Mesenchymal stem cell (in vitro differentiated cells and primary cell): Measurements from ENCODE around the gene NR4A2.
A peak's percentile ranks its signal among the peaks of the same experiment; 100 is the strongest.

Source experiments
- DNase-seq: peaks from one replicate; pipeline ENCODE4 v3.0.0-alpha.2; 2013
- H2AFZ ChIP-seq: one replicate; pipeline ENCODE4 v1.6.1; 2013; ENCODE audit warnings: low read depth, mild to moderate bottlenecking, control low read depth, inconsistent platforms, low read length, moderate library complexity
- H2AK5ac ChIP-seq: 2 replicates; pipeline ENCODE4 v1.6.1; 2013; ENCODE audit warnings: low read length, moderate library complexity, mild to moderate bottlenecking, inconsistent platforms; ENCODE audit not compliant: severe bottlenecking
- H2BK120ac ChIP-seq: one replicate; pipeline ENCODE4 v1.6.1; 2013; ENCODE audit warnings: low read depth, mild to moderate bottlenecking, inconsistent platforms, low read length, moderate library complexity
- H2BK12ac ChIP-seq, 2 experiments: one replicate each; pipeline ENCODE4 v1.6.1; 2013; ENCODE audit warnings: inconsistent platforms in 2 of 2, low read length in 2 of 2, mild to moderate bottlenecking in 2 of 2, moderate library complexity in 2 of 2, control low read depth in 1 of 2
- H2BK15ac ChIP-seq: one replicate; pipeline ENCODE4 v1.6.1; 2013; ENCODE audit warnings: mild to moderate bottlenecking, low read depth, inconsistent platforms; ENCODE audit not compliant: poor library complexity, severe bottlenecking
- H2BK5ac ChIP-seq: 2 replicates; pipeline ENCODE4 v1.6.1; 2013; ENCODE audit warnings: low read depth, mild to moderate bottlenecking, low read length, control low read depth, inconsistent platforms; ENCODE audit not compliant: poor library complexity, severe bottlenecking
- H3K14ac ChIP-seq, 2 experiments: one replicate each; pipeline ENCODE4 v1.6.1; 2013; ENCODE audit warnings: inconsistent platforms in 2 of 2, low read length in 2 of 2, control low read depth in 1 of 2, mild to moderate bottlenecking in 1 of 2, moderate library complexity in 1 of 2
- H3K18ac ChIP-seq, 2 experiments: one replicate each; pipeline ENCODE4 v1.6.1; 2013; ENCODE audit warnings: inconsistent platforms in 2 of 2, low read length in 2 of 2, control low read depth in 1 of 2, low read depth in 1 of 2, mild to moderate bottlenecking in 1 of 2
- H3K23ac ChIP-seq, 2 experiments: one replicate each; pipeline ENCODE4 v1.6.1; 2013; ENCODE audit warnings: inconsistent platforms in 2 of 2, low read length in 2 of 2, mild to moderate bottlenecking in 2 of 2, moderate library complexity in 2 of 2, control low read depth in 1 of 2
- H3K27ac ChIP-seq: 2 replicates; pipeline ENCODE4 v1.5.1; 2013; ENCODE audit warnings: mild to moderate bottlenecking, moderate library complexity, low read length, control low read depth, inconsistent platforms; ENCODE audit not compliant: poor library complexity, severe bottlenecking
- H3K27me3 ChIP-seq, 2 experiments: 2 replicates each; pipeline versions ENCODE4 v1.6.1 to v1.7.0; 2013; ENCODE audit warnings: low read length in 2 of 2, mild to moderate bottlenecking in 2 of 2, moderate library complexity in 2 of 2, control low read depth in 1 of 2, inconsistent platforms in 1 of 2; ENCODE audit not compliant: control insufficient read depth in 1 of 2, insufficient read depth in 1 of 2
- H3K36me3 ChIP-seq, 2 experiments: 2 replicates each; pipeline versions ENCODE4 v1.6.1 to v1.7.0; 2013; ENCODE audit warnings: low read length in 2 of 2, control low read depth in 1 of 2, inconsistent platforms in 1 of 2, low read depth in 1 of 2, mild to moderate bottlenecking in 1 of 2; ENCODE audit not compliant: insufficient read depth in 2 of 2, control insufficient read depth in 1 of 2
- H3K4ac ChIP-seq, 2 experiments: one replicate each; pipeline ENCODE4 v1.6.1; 2013; ENCODE audit warnings: inconsistent platforms in 2 of 2, low read length in 2 of 2, mild to moderate bottlenecking in 2 of 2, moderate library complexity in 2 of 2, control low read depth in 1 of 2, low read depth in 1 of 2
- H3K4me1 ChIP-seq: 2 replicates; pipeline ENCODE4 v1.6.1; 2013; ENCODE audit warnings: low read depth, low read length, control low read depth; ENCODE audit not compliant: control insufficient read depth, insufficient read depth
- H3K4me2 ChIP-seq: 2 replicates; pipeline ENCODE4 v1.6.1; 2013; ENCODE audit warnings: low read length, mild to moderate bottlenecking, inconsistent platforms; ENCODE audit not compliant: poor library complexity, severe bottlenecking
- H3K4me3 ChIP-seq, 2 experiments: 2 replicates each; pipeline versions ENCODE4 v1.5.1 to v1.7.0; 2013; ENCODE audit warnings: low read length in 2 of 2, mild to moderate bottlenecking in 2 of 2, control low read depth in 1 of 2, low read depth in 1 of 2; ENCODE audit not compliant: insufficient read depth in 1 of 2
- H3K79me1 ChIP-seq: replicated peaks from 2 replicates; pipeline ENCODE4 v1.6.1; 2013; ENCODE audit warnings: mild to moderate bottlenecking, control low read depth, low read length, inconsistent platforms; ENCODE audit not compliant: poor library complexity, severe bottlenecking
- H3K9ac ChIP-seq: 2 replicates; pipeline ENCODE4 v1.7.0; 2013; ENCODE audit warnings: mild to moderate bottlenecking, low read length, moderate library complexity
- H3K9me3 ChIP-seq: 2 replicates; pipeline ENCODE4 v1.7.0; 2013; ENCODE audit warnings: mild to moderate bottlenecking, low read length; ENCODE audit not compliant: control insufficient read depth
- H4K8ac ChIP-seq: one replicate; pipeline ENCODE4 v1.6.1; 2013; ENCODE audit warnings: inconsistent platforms, mild to moderate bottlenecking, low read length, moderate library complexity
- H4K91ac ChIP-seq: one replicate; pipeline ENCODE4 v1.6.1; 2013; ENCODE audit warnings: mild to moderate bottlenecking, low read length, inconsistent platforms
- WGBS: methylation state at CpG from one replicate; pipeline ENCODE4 v1.1.7; 2013; ENCODE audit warnings: mixed read lengths; 5-methylcytosine and 5-hydroxymethylcytosine counted together

Gene NR4A2

GRCh38 chr2:156334496-156335478, 2.3 kb upstream of the NR4A2 start:
- no peak overlapping the region for H2BK15ac ChIP-seq

GRCh38 chr2:156333951-156334495, 1.5 kb upstream of the NR4A2 start:
- Histone ChIP-seq H3K79me1 (no peaks in the 10 kb centered on the region), H3K4me3 (peak overlapping the region; percentile 79 to 97), H3K36me3 (peaks cover 0 to 4% of the 10 kb centered on the region in 2 experiments), H2AFZ (peak overlapping the region; percentile 84), H3K14ac (peak overlapping the region in 1 of 2 experiments; percentile 83), H3K27ac (peak overlapping the region; percentile 57), H2AK5ac (no peak overlapping the region), H4K8ac (peak overlapping the region; percentile 90), H2BK5ac (no peak overlapping the region), H3K18ac (peak overlapping the region; percentile 87 to 94), H3K23ac (peak overlapping the region in 1 of 2 experiments; percentile 70), H3K4ac (peak overlapping the region; percentile 67 to 76), H3K4me2 (peak overlapping the region; percentile 80), H2BK15ac (peak overlapping the region; percentile 84), H3K4me1 (peaks cover 18% of the 10 kb centered on the region), H3K9me3 (no peaks in the 10 kb centered on the region), H3K27me3 (peaks cover 0 to 23% of the 10 kb centered on the region in 2 experiments), H2BK120ac (peak overlapping the region; percentile 73), H2BK12ac (peak overlapping the region; percentile 42 to 52), H3K9ac (peak overlapping the region; percentile 99), H4K91ac (peak overlapping the region; percentile 59)
- under 1% methylated on average over 48 of the region's 48 CpGs for WGBS
- no peak for DNase-seq

More at GRCh38 chr2:156334496-156335478, 2.3 kb upstream of the NR4A2 start:
- Histone ChIP-seq H2BK5ac (peak overlapping the region; percentile 51), H3K9me3 (no peaks in the 10 kb centered on the region), H3K4me1 (peaks cover 12% of the 10 kb centered on the region), H3K36me3 (no peaks in the 10 kb centered on the region), H3K4me2 (peak overlapping the region; percentile 80), H3K79me1 (no peaks in the 10 kb centered on the region), H3K27me3 (peaks cover 0 to 16% of the 10 kb centered on the region in 2 experiments), H3K9ac (peak overlapping the region; percentile 99), H3K4ac (no peak overlapping the region), H2BK120ac (peak overlapping the region; percentile 85), H3K4me3 (peak overlapping the region; percentile 79 to 97), H2AK5ac (no peak overlapping the region), H3K18ac (peak overlapping the region; percentile 56 to 73), H2AFZ (peak overlapping the region; percentile 84), H4K91ac (no peak overlapping the region), H2BK12ac (peak overlapping the region; percentile 42 to 63), H3K23ac (no peak overlapping the region), H4K8ac (peak overlapping the region; percentile 90), H3K14ac (no peak overlapping the region), H3K27ac (peak overlapping the region; percentile 84)
- WGBS: 3% methylated on average over 26 of the region's 40 CpGs
- DNase-seq: peak; percentile 97

GRCh38 chr2:156333274-156333950, 891 bp upstream of the NR4A2 start:
- Histone ChIP-seq H4K91ac (no peak overlapping the region), H3K79me1 (no peaks in the 10 kb centered on the region), H4K8ac (peak overlapping the region; percentile 90), H3K9me3 (no peaks in the 10 kb centered on the region), H3K27me3 (peaks cover 0 to 29% of the 10 kb centered on the region in 2 experiments), H3K27ac (no peak overlapping the region), H3K36me3 (peaks cover 0 to 4% of the 10 kb centered on the region in 2 experiments), H3K23ac (peak overlapping the region in 1 of 2 experiments; percentile 86), H3K4me2 (peak overlapping the region; percentile 80), H3K18ac (peak overlapping the region; percentile 87 to 94), H3K4me3 (peak overlapping the region; percentile 79 to 97), H3K14ac (peak overlapping the region in 1 of 2 experiments; percentile 12), H2BK12ac (peak overlapping the region in 1 of 2 experiments; percentile 52), H2BK15ac (peak overlapping the region; percentile 84), H3K4me1 (peaks cover 19% of the 10 kb centered on the region), H2BK120ac (no peak overlapping the region), H2AK5ac (no peak overlapping the region), H2BK5ac (no peak overlapping the region), H2AFZ (peak overlapping the region; percentile 84), H3K9ac (peak overlapping the region; percentile 99), H3K4ac (peak overlapping the region in 1 of 2 experiments; percentile 76)
- 0% methylated on average over 27 of the region's 28 CpGs for WGBS
- no peak for DNase-seq
